ENCODE results near the gene MPPED2. TPM values are rescaled to one million over a fixed set of nuclear protein-coding genes. Genes with fewer than 3 reads are reported as not detected.

Gene MPPED2
- total and polyA plus RNA-seq, 12 donors: 2.1 to 28.3 (median 5.7) TPM

GRCh38 chr11:30594646-30595411 lies 8.7 kb upstream of the MPPED2 start:
- Histone ChIP-seq H3K27me3 (no peaks in the 10 kb centered on the region), H3K4me1 (replicated peaks in 1 of 2) (no peaks in the 10 kb centered on the region), H3K27ac (no peak overlapping the region), H3K9me3 (replicated peaks in 1 of 3) (no peaks in the 10 kb centered on the region), H3K4me3 (no peak overlapping the region), H3K36me3 (replicated peaks in 1 of 2) (no peaks in the 10 kb centered on the region)
- no peak for DNase-seq
- intact Hi-C loops (cut with DNase I): no loop called here
- no peak for TF ChIP-seq POLR2A (IDR thresholded peaks at IDR 0.05)
- TF ChIP-seq CTCF (IDR thresholded peaks at IDR 0.05): no peak
- 71 to 75% (median 73%) methylated on average over 8 of the region's 8 CpGs for WGBS, 4 donors

GRCh38 chr11:30587269-30587812 lies 1.2 kb upstream of the MPPED2 start:
- no peak for DNase-seq
- H3K27ac ChIP-seq: no peak overlapping the region
- intact Hi-C loops (cut with DNase I): no loop called here
- H3K4me1 ChIP-seq (replicated peaks in 1 of 2): peaks cover 0 to 10% of the 10 kb centered on the region in 2 donors
- WGBS, 4 donors: 56 to 71% (median 63%) methylated on average over 1 of the region's 1 CpG
- no peak overlapping the region for H3K4me3 ChIP-seq
- H3K27me3 ChIP-seq: no peaks in the 10 kb centered on the region
- TF ChIP-seq POLR2A (IDR thresholded peaks at IDR 0.05) (no peak), CTCF (IDR thresholded peaks at IDR 0.05) (no peak)
- no peaks in the 10 kb centered on the region for H3K9me3 ChIP-seq (replicated peaks in 1 of 3)
- H3K36me3 ChIP-seq (replicated peaks in 1 of 2): no peaks in the 10 kb centered on the region

- Histone ChIP-seq H3K4me3 (peak overlapping the region; percentile 63 to 67 (median 66)), H3K4me1 (replicated peaks in 1 of 2) (peaks cover 0 to 10% of the 10 kb centered on the region in 2 donors), H3K27me3 (no peaks in the 10 kb centered on the region), H3K27ac (peak overlapping the region in 3 of 5 donors; percentile 57 to 81 (median 66)), H3K9me3 (replicated peaks in 1 of 3) (no peaks in the 10 kb centered on the region), H3K36me3 (replicated peaks in 1 of 2) (no peaks in the 10 kb centered on the region)
- DNase-seq: peak in 6 of 7 donors; percentile 18 to 55 (median 42)
- intact Hi-C loops (cut with DNase I): no loop called here
- 0 to 1% (median 0%) methylated on average over 2 to 42 of the region's 42 CpGs for WGBS, 4 donors
- TF ChIP-seq CTCF (IDR thresholded peaks at IDR 0.05) (no peak), POLR2A (IDR thresholded peaks at IDR 0.05) (no peak)
Measured at GRCh38 chr11:30585892-30586250, 282 bp downstream of the MPPED2 start.

- peak; percentile 25 to 71 (median 51) for DNase-seq
Measured at GRCh38 chr11:30585125-30585891, 845 bp downstream of the MPPED2 start.

More at GRCh38 chr11:30585125-30585891, 845 bp downstream of the MPPED2 start:
- WGBS, 4 donors: 1 to 4% (median 1%) methylated on average over 11 to 74 of the region's 74 CpGs
- intact Hi-C loops (cut with DNase I): no loop called here
- no peaks in the 10 kb centered on the region for H3K9me3 ChIP-seq (replicated peaks in 1 of 3)
- peaks cover 0 to 10% of the 10 kb centered on the region in 2 donors for H3K4me1 ChIP-seq (replicated peaks in 1 of 2)
- H3K27me3 ChIP-seq: no peaks in the 10 kb centered on the region
- no peaks in the 10 kb centered on the region for H3K36me3 ChIP-seq (replicated peaks in 1 of 2)
- peak overlapping the region in 3 of 5 donors; percentile 57 to 81 (median 66) for H3K27ac ChIP-seq
- TF ChIP-seq POLR2A (IDR thresholded peaks at IDR 0.05): no peak
- TF ChIP-seq CTCF (IDR thresholded peaks at IDR 0.05): no peak
- peak overlapping the region in 3 of 4 donors; percentile 22 to 67 (median 66) for H3K4me3 ChIP-seq
